Umbilical cord (tissue), 2 donors: Measurements from ENCODE around the gene CFAP52. TPM values are rescaled to one million over a fixed set of nuclear protein-coding genes. Genes with fewer than 3 reads are reported as not detected.
"Not testable (repeated sequence)": the region's sequence is repeated elsewhere in the genome, so short reads cannot be mapped to it uniquely, and the experiment has no call there.

Experiments
- DNase-seq: peaks from one replicate; pipeline ENCODE4 v3.0.0-alpha.2; 2015; ENCODE audit warnings: low spot score
- total RNA-seq: library from RNA; depleted of rRNA; stranded (reverse); fragments of >200 nt; gene quantifications from one replicate; pipeline ENCODE4 v1.2.3, GENCODE V29; 2014; ENCODE audit warnings: low replicate concordance; ENCODE audit not compliant: insufficient read depth

The CFAP52 gene
- total RNA-seq, 1 donor from 2014 or later = not detected

DNA sequence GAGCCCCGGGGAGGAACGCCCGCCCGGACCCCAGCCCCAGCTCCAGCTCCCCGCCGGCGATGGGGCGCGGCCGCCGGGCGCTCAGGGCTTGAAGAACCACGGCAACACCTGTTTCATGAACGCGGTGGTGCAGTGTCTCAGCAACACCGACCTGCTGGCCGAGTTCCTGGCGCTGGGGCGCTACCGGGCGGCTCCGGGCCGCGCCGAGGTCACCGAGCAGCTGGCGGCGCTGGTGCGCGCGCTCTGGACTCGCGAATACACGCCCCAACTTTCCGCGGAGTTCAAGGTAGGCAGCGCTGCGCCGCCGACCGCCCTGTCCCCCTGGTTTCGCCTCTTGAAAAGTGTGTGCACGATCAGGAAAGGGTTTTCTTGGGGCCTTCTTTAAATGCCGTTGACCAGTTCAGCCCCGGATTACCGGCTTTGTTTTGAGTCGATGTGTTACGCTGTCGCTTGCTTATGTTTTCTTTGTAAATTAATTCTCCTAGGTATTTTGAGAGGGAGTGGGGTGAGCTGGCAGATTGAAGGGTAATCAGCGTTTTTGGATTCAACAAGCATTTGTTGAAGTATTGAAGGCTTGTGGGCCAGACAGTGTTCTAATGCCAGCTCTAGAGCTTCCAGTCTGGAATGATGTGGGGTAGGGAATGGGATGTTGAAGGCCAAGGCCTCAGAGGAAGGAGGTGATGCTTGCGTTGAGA is 69.6 kb downstream of the CFAP52 start:
- no peak for DNase-seq

DNA sequence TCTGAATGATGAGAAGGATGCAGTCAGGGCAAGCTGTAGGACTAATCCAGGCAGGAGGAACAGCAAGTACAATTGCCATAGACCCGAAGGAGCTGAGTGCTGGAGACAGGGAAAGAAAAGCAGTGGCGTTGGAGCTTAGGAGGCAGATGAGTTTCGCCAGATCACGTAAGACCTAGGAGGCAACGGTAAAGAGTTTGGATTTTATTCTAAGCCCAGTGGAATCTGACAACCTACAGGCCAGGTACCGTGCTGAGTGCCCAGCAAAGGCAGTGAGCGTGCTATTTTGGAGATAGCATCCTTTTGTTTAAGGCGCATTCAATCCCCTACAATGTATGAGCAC is 70.1 kb downstream of the CFAP52 start:
- DNase-seq = no peak

GRCh38 chr17:9647014-9647413 is 70.6 kb downstream of the CFAP52 start:
- no peak for DNase-seq

DNA sequence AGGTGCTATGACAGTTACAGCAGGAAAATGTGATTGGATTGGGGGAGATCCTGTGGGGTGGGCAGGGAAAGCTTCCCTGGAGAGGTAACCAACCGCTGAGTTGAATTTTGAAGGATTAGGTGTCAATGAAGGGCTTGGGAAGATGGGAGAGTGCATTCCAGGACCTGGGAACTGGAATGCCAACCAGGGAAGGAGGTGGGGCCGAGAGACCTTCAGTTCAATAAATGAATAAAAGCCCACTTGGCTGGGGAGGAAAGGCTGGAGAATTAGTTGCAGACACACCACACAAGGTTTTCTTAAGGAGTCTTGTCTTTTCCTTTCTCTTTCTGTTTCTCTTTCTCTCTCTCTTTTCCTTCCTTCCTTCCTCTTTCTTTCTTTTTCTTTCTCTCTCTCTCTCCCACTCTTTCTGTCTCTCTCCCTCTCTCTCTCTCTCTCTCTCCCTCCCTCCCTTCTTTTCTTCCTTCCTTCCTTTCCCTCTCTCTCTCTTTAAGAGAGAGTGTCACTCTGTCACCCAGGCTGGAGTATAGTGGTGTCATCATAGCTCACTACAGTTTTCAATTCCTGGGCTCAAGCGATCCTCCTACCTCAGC is 72.2 kb downstream of the CFAP52 start:
- no peak for DNase-seq

DNA sequence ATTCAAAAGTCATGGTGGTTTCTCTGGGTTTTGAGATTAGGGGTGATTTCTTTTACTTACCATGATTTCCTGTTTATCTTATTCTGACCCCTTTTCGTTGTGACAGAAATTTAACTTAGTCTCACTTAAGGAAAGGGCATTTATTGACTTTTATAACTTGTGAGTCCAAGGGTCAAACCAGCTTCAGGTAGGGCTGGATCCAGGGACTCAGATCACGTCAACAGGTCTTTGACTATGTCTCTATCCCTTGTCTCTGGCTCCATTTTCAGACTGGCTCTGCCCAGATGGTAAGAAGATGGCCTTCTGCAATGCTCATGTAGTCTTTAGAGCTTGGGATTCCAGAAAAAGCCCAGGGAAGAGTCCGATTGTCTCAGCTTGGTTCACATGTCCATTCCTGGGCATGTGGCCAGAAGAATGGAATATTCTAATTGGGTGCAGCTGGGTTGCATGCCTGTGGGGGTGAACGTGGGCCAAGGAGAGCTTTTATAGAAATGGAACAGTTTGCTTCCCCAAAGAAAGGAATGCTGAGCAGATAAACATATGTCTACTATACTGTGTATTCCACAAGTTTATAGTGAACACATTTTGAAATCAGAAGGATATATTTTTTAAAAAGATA is 82.3 kb downstream of the CFAP52 start:
- no peak for DNase-seq

- DNase-seq = no peak
Observed at GRCh38 chr17:9661027-9661426, 84.6 kb downstream of the CFAP52 start.

DNA sequence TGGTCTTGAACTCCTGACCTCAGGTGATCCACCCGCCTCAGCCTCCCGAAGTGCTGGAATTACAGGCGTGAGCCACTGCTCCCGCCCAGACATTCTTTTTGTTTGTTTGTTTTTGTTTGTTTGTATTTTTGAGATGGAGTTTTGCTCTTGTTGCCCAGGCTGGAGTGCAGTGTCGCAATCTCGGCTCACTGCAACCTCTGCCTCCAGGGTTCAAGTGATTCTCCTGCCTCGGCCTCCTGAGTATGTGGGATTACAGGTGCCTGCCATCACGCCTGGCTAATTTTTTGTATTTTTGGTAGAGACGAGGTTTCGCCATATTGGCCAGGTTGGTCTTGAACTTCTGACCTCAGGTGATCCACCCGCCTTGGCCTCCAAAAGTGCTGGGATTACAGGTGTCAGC is 87.1 kb downstream of the CFAP52 start:
- DNase-seq = not testable (repeated sequence)

- DNase-seq = no peak
Observed at GRCh38 chr17:9666461-9667050, 90.1 kb downstream of the CFAP52 start.

DNA sequence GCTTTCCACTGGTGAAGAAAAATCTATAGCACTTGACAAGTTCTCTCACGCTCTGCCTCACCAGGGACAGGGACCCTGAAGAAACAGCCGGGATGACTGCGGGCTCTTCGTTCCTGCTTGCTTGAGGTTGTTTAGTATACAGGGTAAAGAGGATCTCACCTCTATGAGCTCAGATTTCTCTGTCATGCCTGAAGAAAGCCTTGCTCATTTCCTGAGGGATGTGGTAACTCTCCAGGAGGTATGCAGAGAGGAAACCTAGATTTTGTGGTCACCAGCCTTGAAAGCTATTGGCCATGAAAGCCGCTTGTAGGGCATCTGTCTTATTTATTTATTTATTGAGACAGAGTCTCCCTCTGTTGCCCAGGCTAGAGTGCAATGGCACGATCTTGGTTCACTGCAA is 92.1 kb downstream of the CFAP52 start:
- no peak for DNase-seq

- DNase-seq = no peak
Observed at GRCh38 chr17:9669551-9670008, 93.1 kb downstream of the CFAP52 start.

- no peak for DNase-seq
Observed at GRCh38 chr17:9670596-9670995, 94.2 kb downstream of the CFAP52 start.

GRCh38 chr17:9671559-9671958 is 95.1 kb downstream of the CFAP52 start:
- DNase-seq = no peak

- DNase-seq = no peak
Observed at GRCh38 chr17:9672266-9672665, 95.8 kb downstream of the CFAP52 start.

GRCh38 chr17:9672691-9673090 is 96.2 kb downstream of the CFAP52 start:
- no peak for DNase-seq

- DNase-seq = no peak
Observed at GRCh38 chr17:9676084-9676483, 99.6 kb downstream of the CFAP52 start.

DNA sequence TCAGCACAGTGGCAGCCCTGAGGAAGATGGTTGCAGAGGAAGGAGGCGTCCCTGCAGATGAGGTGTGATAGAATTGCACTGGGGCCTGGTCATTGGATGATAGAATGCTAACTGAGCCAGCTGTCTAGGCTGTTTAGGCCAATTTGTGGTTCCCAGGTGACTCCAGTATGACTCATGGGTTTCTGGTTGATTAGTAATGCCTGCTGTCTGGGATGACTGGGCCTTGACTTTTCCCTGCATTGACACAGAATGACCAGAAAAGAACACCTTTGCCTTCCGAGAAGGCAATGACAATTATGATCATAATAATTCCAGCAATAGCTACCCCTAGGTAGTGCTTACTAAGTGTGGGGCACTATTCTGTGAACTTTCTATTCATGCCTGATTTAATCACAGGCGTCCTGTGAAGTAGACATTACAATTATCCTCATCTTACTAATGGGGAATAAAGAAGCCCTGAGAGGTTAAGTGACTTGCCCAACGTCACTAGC is 100.4 kb downstream of the CFAP52 start:
- DNase-seq = no peak

DNA sequence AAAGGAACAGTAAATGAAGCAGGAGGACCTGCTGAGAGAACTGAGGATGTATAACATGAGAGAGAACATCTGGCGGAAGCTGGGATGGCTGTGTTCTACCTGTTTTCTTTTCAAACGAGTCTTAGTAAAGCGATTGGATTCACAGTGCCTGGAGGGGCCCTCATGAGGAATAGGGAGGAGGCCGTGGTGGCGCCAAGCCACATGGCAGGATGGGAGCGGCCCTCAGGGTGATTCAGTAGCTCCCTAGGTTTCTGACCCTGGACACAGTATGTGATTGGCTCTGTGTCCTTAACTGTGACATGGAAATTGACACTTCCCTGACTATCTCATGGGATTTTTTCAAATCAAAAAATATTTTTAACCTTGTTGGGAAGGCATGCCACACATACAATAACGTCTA is 101.0 kb downstream of the CFAP52 start:
- no peak for DNase-seq

DNA sequence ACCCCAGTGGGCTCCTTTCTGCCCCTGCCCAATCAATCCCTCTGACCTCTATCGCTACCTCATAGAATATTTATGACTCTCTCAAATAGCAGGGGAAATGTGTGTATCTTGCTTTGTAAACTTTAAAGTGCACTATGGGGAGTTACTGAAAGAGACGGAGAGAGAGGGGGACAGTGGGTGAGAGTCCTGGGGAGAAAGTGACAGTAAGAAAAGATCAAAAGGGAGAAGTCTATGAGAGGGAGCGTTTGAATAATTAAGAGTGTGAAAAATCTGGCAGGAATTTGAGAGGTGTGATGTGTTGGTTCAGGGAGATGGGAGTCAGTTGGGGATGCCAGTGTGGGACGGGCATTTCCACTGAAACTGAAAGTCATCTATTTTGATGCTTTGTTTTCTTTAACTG is 101.5 kb downstream of the CFAP52 start:
- DNase-seq = no peak

DNA sequence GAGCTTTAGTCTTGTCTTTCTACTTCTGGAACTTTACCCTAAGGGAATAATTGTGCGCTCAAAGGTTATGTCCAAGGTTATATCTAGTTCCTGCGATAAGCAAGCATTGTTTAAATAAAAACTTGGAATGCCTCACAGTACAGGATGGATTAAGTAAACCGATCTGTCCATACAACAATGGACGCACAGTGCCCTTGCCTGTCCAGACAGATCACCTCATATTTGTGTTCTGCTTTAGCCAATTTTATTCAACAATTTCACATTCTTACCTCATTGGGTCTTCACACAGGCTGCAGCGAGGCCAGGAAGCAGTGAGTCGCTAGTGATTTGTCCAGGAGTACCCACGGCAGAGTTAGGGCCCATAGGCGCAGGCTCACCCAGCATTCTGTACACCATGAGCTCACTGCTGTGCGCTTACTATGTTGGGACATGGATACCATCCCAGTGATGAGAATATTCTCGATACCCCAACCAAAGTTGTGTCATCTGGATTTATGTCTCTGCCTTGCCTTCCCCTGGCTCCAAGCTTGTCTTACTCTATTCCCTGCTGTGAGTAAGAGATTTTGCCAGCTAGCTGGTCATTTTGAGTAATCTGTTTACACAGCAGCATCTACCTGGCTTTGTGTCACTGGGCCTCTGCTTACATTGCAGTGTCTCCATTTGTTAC is 108.6 kb downstream of the CFAP52 start:
- DNase-seq = no peak
